HEK293T (cell line): ENCODE measurements around the gene DLG2.

ENCODE experiments used
- ARNT ChIP-seq: fragments of 450-650 bp; IDR thresholded peaks from 2 replicates; pipeline ENCODE4 v1.6.1; 2017; ENCODE audit warnings: mild to moderate bottlenecking
- BHLHE40 ChIP-seq: fragments of 450-650 bp; IDR thresholded peaks from 2 replicates; pipeline ENCODE4 v1.6.1; 2016; ENCODE audit warnings: mild to moderate bottlenecking, moderate library complexity, borderline replicate concordance
- ELF4 ChIP-seq: fragments of 450-650 bp; IDR thresholded peaks from 2 replicates; pipeline ENCODE4 v1.6.1; 2017; ENCODE audit warnings: antibody characterized with exemption
- FOXK2 ChIP-seq: fragments of 450-650 bp; IDR thresholded peaks from 2 replicates; pipeline ENCODE4 v1.6.1; 2016; ENCODE audit warnings: mild to moderate bottlenecking
- NFRKB ChIP-seq: fragments of 450-650 bp; IDR thresholded peaks from 2 replicates; pipeline ENCODE4 v1.6.1; 2016; ENCODE audit warnings: mild to moderate bottlenecking, moderate library complexity
- SP1 ChIP-seq: fragments of 450-650 bp; IDR thresholded peaks from 2 replicates; pipeline ENCODE4 v1.6.1; 2017
- SUZ12 ChIP-seq: fragments of 450-650 bp; IDR thresholded peaks from 2 replicates; pipeline ENCODE4 v1.6.1; 2016; ENCODE audit warnings: mild to moderate bottlenecking
- ZNF384 ChIP-seq: fragments of 450-650 bp; IDR thresholded peaks from 2 replicates; pipeline ENCODE4 v1.6.1; 2016

DNA sequence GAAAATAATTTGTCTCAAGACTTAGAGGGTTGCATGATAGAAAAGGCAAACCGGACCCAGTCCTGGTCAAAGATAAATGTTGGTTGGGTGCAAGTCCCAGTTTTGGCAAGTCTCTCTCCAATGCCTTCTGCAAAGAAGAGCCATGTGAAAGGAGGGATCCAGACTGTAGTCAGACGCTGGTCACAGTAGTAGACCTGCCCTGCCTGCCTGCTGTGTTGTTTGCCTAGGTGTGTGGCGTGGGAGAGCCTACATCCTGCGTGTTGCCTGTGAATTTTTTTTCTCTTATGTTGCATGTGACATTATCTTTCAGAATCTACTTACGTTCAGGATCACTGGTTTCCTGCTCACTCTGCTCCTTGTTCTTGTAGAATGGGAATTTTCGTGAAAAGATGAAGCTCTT, 2143.3 kb downstream of the DLG2 start:
- TF ChIP-seq NFRKB (no peak), FOXK2 (no peak), SUZ12 (no peak), SP1 (no peak), ARNT (no peak), ZNF384 (no peak), ELF4 (no peak), BHLHE40 (no peak)
